Measurements from ENCODE around the gene MEG3.

Gene MEG3

GRCh38 chr14:100903672-100904185 lies 77.8 kb downstream of the MEG3 start, which contains the start of gene RTL1:
Gene RTL1, minus strand, starts transcription at chr14:100903722. Its CDS starts 18,934 bp downstream, at chr14:100884788.
- H3K4me1 ChIP-seq (ENCODE audit: insufficient read depth, low read length, poor library complexity, severe bottlenecking), result no peaks in the 10 kb centered on the region
- H3F3A ChIP-seq (ENCODE audit: low read depth), result no peaks in the 10 kb centered on the region
- H3K27me3 ChIP-seq (ENCODE audit: insufficient read depth, low read length, poor library complexity, severe bottlenecking), result no peaks in the 10 kb centered on the region
- no peak within 1 kb of the TSS for H3K4me3 ChIP-seq (ENCODE audit: low read length, poor library complexity, severe bottlenecking)
- H3K79me2 ChIP-seq (ENCODE audit: insufficient read depth, low read length), result no peaks in the 10 kb centered on the region
- no peak within 1 kb of the TSS for H2AFZ ChIP-seq (ENCODE audit: low read length)
- no peak within 1 kb of the TSS for H3K9ac ChIP-seq (ENCODE audit: low read depth, low read length, poor library complexity, severe bottlenecking)
- no peak within 1 kb of the TSS for H3K4me2 ChIP-seq (ENCODE audit: low read depth, low read length, poor library complexity, severe bottlenecking)
- no peaks in the 10 kb centered on the region for H3K36me3 ChIP-seq (ENCODE audit: insufficient read depth, low read length)
- no peaks in the 10 kb centered on the region for H3K9me3 ChIP-seq (ENCODE audit: insufficient read depth, low read depth, low read length)
- H4K20me1 ChIP-seq (ENCODE audit: insufficient read depth, low read length, poor library complexity, severe bottlenecking), result no peaks in the 10 kb centered on the region
- TF ChIP-seq CTCF (conservative IDR thresholded peaks at IDR 0.05; ENCODE audit: low read length) (no peak), EZH2phosphoT487 (IDR thresholded peaks at IDR 0.05; ENCODE audit: borderline replicate concordance) (no peak)
- H3K9me2 ChIP-seq (replicated peaks; ENCODE audit: low read depth, low read length), result no peaks in the 10 kb centered on the region

- Histone ChIP-seq H3F3A (ENCODE audit: low read depth) (no peaks in the 10 kb centered on the region), H3K36me3 (ENCODE audit: insufficient read depth, low read length) (no peaks in the 10 kb centered on the region), H3K9me2 (replicated peaks; ENCODE audit: low read depth, low read length) (no peaks in the 10 kb centered on the region), H4K20me1 (ENCODE audit: insufficient read depth, low read length, poor library complexity, severe bottlenecking) (no peaks in the 10 kb centered on the region), H3K79me2 (ENCODE audit: insufficient read depth, low read length) (no peaks in the 10 kb centered on the region), H2AFZ (ENCODE audit: low read length) (no peak overlapping the region), H3K4me3 (ENCODE audit: low read length, poor library complexity, severe bottlenecking) (no peak overlapping the region), H3K27me3 (ENCODE audit: insufficient read depth, low read length, poor library complexity, severe bottlenecking) (no peaks in the 10 kb centered on the region), H3K4me1 (ENCODE audit: insufficient read depth, low read length, poor library complexity, severe bottlenecking) (no peaks in the 10 kb centered on the region), H3K9me3 (ENCODE audit: insufficient read depth, low read depth, low read length) (no peaks in the 10 kb centered on the region), H3K4me2 (ENCODE audit: low read depth, low read length, poor library complexity, severe bottlenecking) (no peak overlapping the region), H3K9ac (ENCODE audit: low read depth, low read length, poor library complexity, severe bottlenecking) (no peak overlapping the region)
- TF ChIP-seq EZH2phosphoT487 (IDR thresholded peaks at IDR 0.05; ENCODE audit: borderline replicate concordance) (no peak), CTCF (conservative IDR thresholded peaks at IDR 0.05; ENCODE audit: low read length) (peak; percentile 43)
Measured at GRCh38 chr14:100904307-100905087, 78.6 kb downstream of the MEG3 start.

DNA sequence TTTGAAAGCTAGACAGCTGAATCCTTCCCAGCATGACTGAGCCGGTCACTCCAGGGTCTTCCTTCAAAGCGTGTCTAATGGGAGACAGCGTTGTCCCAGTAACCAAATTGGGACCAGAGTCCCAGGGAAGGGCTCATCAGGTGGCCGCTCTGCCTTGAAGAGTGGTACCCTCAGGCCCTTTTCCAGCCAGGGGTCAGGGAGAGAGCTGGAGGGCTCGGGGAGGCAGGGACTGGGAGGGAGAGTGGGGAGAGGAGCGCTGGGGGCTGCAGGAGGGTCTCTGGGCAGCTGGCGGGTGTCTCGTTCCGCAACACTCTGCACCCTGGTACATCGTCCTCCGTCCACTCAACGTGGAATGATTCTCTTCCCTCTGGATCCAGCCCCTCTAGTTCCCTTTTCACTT lies 79.2 kb downstream of the MEG3 start:
- no peaks in the 10 kb centered on the region for H3K27me3 ChIP-seq (ENCODE audit: insufficient read depth, low read length, poor library complexity, severe bottlenecking)
- no peak overlapping the region for H3K9ac ChIP-seq (ENCODE audit: low read depth, low read length, poor library complexity, severe bottlenecking)
- no peaks in the 10 kb centered on the region for H3K36me3 ChIP-seq (ENCODE audit: insufficient read depth, low read length)
- H3K4me1 ChIP-seq (ENCODE audit: insufficient read depth, low read length, poor library complexity, severe bottlenecking), result no peaks in the 10 kb centered on the region
- H3K9me2 ChIP-seq (replicated peaks; ENCODE audit: low read depth, low read length), result no peaks in the 10 kb centered on the region
- TF ChIP-seq CTCF (conservative IDR thresholded peaks at IDR 0.05; ENCODE audit: low read length), result no peak
- TF ChIP-seq EZH2phosphoT487 (IDR thresholded peaks at IDR 0.05; ENCODE audit: borderline replicate concordance), result no peak
- no peaks in the 10 kb centered on the region for H3K9me3 ChIP-seq (ENCODE audit: insufficient read depth, low read depth, low read length)
- no peak overlapping the region for H3K4me3 ChIP-seq (ENCODE audit: low read length, poor library complexity, severe bottlenecking)
- H4K20me1 ChIP-seq (ENCODE audit: insufficient read depth, low read length, poor library complexity, severe bottlenecking), result no peaks in the 10 kb centered on the region
- no peaks in the 10 kb centered on the region for H3F3A ChIP-seq (ENCODE audit: low read depth)
- H2AFZ ChIP-seq (ENCODE audit: low read length), result no peak overlapping the region
- no peak overlapping the region for H3K4me2 ChIP-seq (ENCODE audit: low read depth, low read length, poor library complexity, severe bottlenecking)
- H3K79me2 ChIP-seq (ENCODE audit: insufficient read depth, low read length), result no peaks in the 10 kb centered on the region

Data from Loucy (cell line).